ENCODE measurements around the gene ATF1.
"Not testable (repeated sequence)": the region's sequence is repeated elsewhere in the genome, so short reads cannot be mapped to it uniquely, and the experiment has no call there.

ATF1 gene

DNA sequence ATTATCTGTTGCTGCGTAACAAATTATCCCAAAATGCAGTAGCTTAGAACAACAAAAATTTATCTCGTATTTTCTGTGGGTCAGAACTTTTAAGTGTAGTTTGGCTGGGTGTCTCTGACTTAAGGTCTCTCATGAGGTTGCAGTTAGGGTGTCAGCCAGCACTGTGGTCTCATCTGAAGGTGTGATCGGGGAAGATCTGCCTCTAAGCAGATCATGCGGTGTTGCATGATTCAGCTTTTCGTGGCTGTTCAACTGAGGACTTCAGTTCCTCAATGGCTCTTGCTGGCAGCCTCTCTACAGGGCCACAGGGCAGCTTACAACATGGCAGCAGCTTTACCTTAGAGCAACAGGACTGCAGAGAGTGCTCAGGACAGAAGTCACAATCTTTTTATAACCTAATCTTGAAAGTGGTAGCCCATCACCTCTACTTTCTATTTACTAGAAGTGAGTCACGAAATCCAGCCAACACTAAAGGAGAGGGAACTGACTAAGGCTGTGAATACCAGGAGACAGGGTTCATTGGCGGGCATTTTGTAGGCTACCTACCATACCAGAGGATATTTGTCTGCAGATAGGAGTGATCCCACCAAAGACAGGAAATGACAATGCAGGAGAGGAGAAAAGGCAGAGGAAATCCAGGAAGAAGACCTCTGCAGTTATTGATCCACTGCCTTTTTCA lies 77.0 kb downstream of the ATF1 start:
- H3K4me3 ChIP-seq (ENCODE audit: low read depth, low read length), result no peak overlapping the region
- DNase-seq (ENCODE audit: low read depth), result no peak
- TF ChIP-seq, protein P1, sequence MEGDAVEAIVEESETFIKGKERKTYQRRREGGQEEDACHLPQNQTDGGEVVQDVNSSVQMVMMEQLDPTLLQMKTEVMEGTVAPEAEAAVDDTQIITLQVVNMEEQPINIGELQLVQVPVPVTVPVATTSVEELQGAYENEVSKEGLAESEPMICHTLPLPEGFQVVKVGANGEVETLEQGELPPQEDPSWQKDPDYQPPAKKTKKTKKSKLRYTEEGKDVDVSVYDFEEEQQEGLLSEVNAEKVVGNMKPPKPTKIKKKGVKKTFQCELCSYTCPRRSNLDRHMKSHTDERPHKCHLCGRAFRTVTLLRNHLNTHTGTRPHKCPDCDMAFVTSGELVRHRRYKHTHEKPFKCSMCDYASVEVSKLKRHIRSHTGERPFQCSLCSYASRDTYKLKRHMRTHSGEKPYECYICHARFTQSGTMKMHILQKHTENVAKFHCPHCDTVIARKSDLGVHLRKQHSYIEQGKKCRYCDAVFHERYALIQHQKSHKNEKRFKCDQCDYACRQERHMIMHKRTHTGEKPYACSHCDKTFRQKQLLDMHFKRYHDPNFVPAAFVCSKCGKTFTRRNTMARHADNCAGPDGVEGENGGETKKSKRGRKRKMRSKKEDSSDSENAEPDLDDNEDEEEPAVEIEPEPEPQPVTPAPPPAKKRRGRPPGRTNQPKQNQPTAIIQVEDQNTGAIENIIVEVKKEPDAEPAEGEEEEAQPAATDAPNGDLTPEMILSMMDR (conservative IDR thresholded peaks at IDR 0.05; ENCODE audit: low read depth, low read length), result no peak

- TF ChIP-seq, protein P1 (conservative IDR thresholded peaks at IDR 0.05; ENCODE audit: low read depth, low read length), result no peak
- no peak for DNase-seq (ENCODE audit: low read depth)
- no peak overlapping the region for H3K4me3 ChIP-seq (ENCODE audit: low read depth, low read length)
Measured at GRCh38 chr12:50841716-50842531, 78.0 kb downstream of the ATF1 start.

DNA sequence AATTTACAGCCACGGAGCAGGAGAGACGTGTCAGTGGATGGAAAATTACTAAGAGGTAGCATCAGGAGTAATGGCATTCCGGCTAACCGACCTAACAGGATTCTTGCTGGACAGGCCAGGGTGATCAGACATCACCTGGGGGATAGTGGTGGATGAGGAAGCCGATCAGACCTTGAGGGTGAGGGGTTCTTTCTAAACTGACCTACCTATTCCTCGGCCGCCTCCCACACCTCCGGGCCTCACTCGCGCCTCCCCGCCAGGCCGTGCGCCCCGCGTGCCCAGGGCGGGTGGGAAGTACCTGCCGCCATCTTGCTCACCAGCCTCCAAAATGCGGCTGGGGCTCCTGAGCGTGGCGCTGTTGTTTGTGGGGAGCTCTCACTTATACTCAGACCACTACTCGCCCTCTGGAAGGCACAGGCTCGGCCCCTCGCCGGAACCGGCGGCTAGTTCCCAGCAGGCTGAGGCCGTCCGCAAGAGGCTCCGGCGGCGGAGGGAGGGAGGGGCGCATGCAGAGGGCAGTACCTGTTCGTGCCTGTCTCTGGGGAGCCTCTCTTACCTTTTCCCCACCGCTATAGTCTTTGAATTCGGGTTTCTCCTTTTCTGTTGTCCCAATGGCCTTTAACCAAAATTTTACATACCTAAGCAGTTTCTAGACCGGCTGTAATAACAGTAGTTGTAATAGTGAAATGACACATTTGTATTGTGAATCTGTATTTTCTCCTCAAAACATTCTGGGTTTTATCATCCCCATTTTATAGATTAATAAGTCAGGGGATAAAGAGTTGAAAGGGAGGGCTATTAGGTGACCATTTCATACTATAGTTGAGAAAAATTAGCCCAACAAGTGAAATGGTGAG lies 79.0 kb downstream of the ATF1 start, which contains the start of gene TMPRSS12:
TSS of gene TMPRSS12 (plus strand) at position 290 of the 857 bp plus-strand sequence. CDS start at position 329, 39 bp downstream.
- peak within 1 kb of the TSS; percentile 50 for H3K4me3 ChIP-seq (ENCODE audit: low read depth, low read length)
- TF ChIP-seq, protein P1 (conservative IDR thresholded peaks at IDR 0.05; ENCODE audit: low read depth, low read length), result peak; percentile 44
- DNase-seq (ENCODE audit: low read depth), result peak; percentile 48

DNA sequence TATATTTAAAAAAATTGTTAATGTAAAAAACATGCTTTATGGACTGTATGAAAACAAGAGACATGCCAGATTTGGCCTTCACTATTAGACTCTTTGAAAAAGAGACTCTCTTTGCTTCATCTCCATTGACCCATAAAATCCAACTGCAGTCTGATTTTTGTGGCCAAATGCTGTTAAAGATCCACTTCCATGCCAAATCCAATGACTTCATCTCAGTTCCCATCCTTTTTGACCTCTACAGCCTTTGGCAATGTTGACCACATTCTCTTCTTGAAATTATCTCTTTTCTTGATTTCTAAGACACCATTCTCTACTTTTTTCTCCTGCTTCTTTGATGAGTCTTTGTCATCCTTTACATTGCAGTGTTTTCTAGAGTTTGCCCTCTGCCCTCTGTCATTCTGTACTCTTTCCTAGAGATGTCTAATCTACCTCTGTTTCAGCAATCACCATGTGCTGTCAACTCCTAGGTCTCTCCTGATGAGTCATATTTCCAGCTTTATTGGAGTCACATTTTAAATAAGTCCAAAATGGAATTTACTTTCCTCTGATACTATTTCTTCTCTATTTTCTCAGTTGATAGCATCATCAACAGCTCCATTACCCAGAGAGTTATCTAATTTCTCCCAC lies 81.2 kb downstream of the ATF1 start:
- TF ChIP-seq, protein P1 (conservative IDR thresholded peaks at IDR 0.05; ENCODE audit: low read depth, low read length), result no peak
- DNase-seq (ENCODE audit: low read depth), result peak; percentile 11
- no peak overlapping the region for H3K4me3 ChIP-seq (ENCODE audit: low read depth, low read length)

DNA sequence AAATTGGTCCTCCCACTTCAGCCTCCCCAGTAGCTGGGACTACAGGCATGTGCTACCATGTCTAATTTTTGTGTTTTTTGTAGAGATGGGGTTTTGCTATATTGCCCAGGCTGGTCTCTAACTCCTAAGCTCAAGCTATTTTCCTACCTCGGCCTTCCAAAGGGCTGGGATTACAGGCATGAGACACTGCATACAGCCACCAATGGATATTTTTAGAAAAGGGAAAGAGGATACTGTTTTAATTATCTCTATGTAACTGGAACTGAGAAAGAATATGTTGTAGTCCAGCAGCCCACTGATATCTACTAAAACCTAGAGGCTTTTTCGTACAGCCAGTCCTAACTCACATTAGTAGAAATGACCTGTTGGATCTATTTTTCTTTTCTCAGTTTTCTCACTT lies 85.1 kb downstream of the ATF1 start:
- H3K4me3 ChIP-seq (ENCODE audit: low read depth, low read length), result no peak overlapping the region
- DNase-seq (ENCODE audit: low read depth), result no peak
- TF ChIP-seq, protein P1 (conservative IDR thresholded peaks at IDR 0.05; ENCODE audit: low read depth, low read length), result no peak

- H3K4me3 ChIP-seq (ENCODE audit: low read depth, low read length), result not testable (repeated sequence)
Measured at GRCh38 chr12:50855218-50855617, 91.3 kb downstream of the ATF1 start.

GRCh38 chr12:50855679-50856078 lies 91.8 kb downstream of the ATF1 start:
- DNase-seq (ENCODE audit: low read depth); H3K4me3 ChIP-seq (ENCODE audit: low read depth, low read length): not testable (repeated sequence)

More at GRCh38 chr12:50855218-50855617, 91.3 kb downstream of the ATF1 start:
- not testable (repeated sequence) for DNase-seq (ENCODE audit: low read depth)

Data from choroid plexus epithelial cell (primary cell).